Ishikawa (cell line): ENCODE results near the gene PNPLA7.

ENCODE experiments used
- CREB1 ChIP-seq: IDR thresholded peaks from 2 replicates; pipeline ENCODE4 v1.6.1; 2012; ENCODE audit warnings: low read depth
- EP300 ChIP-seq: IDR thresholded peaks from 2 replicates; pipeline ENCODE4 v1.6.1; 2012; ENCODE audit warnings: borderline replicate concordance
- NFIC ChIP-seq: IDR thresholded peaks from 2 replicates; pipeline ENCODE4 v1.6.1; 2012
- RAD21 ChIP-seq: IDR thresholded peaks from 2 replicates; pipeline ENCODE4 v1.6.1; 2012; ENCODE audit warnings: low read depth
- REST ChIP-seq: IDR thresholded peaks from 2 replicates; pipeline ENCODE4 v1.6.1; 2012; ENCODE audit warnings: low read depth, mild to moderate bottlenecking
- TAF1 ChIP-seq: IDR thresholded peaks from 2 replicates; pipeline ENCODE4 v1.6.1; 2012; ENCODE audit warnings: low read depth, mild to moderate bottlenecking

GRCh38 chr9:137492464-137493363, 57.5 kb downstream of the PNPLA7 start:
- TF ChIP-seq EP300: no peak
- TF ChIP-seq NFIC: no peak
- no peak for TF ChIP-seq RAD21
- no peak for TF ChIP-seq CREB1
- no peak for TF ChIP-seq REST
- TF ChIP-seq TAF1: no peak
